ENCODE measurements around the gene PGGHG.
"Not testable (repeated sequence)": the region's sequence is repeated elsewhere in the genome, so short reads cannot be mapped to it uniquely, and the experiment has no call there.

The PGGHG gene

GRCh38 chr11:332651-333480 lies 43.9 kb downstream of the PGGHG start:
- DNase-seq, result no peak

DNA sequence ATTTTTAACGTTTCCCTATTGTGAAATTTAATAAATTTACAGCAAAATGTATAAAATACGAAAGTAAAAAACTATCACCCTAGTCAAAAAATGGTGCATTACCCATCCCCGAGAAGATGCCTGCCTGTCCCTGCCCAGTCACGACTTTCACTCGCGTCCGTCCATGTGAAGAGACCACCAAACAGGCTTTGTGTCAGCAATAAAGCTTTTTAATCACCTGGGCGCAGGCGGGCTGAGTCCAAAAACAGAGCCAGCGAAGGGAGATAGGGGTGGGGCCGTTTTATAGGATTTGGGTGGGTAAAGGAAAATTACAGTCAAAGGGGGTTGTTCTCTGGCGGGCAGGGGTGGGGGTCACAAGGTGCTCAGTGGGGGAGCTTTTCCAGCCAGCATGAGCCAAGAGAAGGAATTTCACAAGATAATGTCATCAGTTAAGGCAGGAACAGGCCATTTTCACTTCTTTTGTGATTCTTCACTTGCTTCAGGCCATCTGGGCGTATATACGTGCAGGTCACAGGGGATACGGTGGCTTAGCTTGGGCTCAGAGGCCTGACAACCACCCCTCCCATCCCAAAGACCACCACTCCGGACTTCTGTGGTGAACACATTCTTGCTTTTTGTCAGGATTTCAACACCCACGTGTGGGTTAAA lies 44.8 kb downstream of the PGGHG start:
- DNase-seq, result not testable (repeated sequence)

- peak; percentile 47 for DNase-seq
Measured at GRCh38 chr11:334264-334994, 45.5 kb downstream of the PGGHG start.

DNA sequence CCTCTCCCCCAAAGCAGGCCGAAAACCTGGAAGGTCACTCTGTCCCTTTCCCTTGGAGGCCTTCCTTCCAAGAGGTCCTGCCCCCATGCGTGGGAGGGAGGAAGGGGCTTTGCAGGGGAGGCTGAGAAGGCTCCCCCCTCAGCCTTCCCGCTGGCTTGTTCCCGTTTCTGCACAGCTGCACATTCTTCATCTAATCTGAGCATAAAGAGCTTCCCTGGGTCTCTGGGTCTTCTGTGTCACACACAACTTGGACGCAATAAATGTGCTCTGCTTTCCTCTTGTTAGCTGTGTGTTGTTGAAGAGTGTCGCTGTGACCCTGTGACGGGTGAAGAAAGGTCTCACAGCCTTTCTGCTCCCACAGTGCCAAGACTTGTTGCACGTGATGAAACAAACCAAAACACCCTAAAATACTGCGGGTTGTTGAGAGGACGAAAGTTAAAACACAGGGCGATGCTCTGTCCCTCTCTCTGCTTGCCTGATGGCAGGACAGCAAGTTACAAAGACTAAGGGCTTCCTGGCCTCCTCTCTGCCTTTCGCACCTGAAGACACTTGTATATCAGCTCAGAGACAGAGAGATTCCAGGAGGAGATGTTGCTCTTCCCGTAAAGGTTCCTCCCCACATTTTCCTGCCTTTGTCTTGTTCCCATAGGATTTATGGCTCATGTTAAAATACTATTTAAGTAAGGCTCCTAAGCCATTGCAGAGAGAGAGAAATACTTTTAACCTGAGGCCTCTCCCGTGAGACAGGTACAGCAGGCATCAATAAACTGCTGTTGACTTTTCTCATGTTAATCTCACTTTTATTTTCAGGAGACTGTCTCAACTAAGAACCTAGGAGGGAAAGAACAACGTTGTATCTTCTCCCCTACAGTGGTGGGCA lies 47.1 kb downstream of the PGGHG start:
- no peak for DNase-seq

- DNase-seq, result no peak
Measured at GRCh38 chr11:336659-337198, 47.8 kb downstream of the PGGHG start.

GRCh38 chr11:337711-338110 lies 48.8 kb downstream of the PGGHG start:
- no peak for DNase-seq

- DNase-seq, result no peak
Measured at GRCh38 chr11:339963-340362, 51.0 kb downstream of the PGGHG start.

DNA sequence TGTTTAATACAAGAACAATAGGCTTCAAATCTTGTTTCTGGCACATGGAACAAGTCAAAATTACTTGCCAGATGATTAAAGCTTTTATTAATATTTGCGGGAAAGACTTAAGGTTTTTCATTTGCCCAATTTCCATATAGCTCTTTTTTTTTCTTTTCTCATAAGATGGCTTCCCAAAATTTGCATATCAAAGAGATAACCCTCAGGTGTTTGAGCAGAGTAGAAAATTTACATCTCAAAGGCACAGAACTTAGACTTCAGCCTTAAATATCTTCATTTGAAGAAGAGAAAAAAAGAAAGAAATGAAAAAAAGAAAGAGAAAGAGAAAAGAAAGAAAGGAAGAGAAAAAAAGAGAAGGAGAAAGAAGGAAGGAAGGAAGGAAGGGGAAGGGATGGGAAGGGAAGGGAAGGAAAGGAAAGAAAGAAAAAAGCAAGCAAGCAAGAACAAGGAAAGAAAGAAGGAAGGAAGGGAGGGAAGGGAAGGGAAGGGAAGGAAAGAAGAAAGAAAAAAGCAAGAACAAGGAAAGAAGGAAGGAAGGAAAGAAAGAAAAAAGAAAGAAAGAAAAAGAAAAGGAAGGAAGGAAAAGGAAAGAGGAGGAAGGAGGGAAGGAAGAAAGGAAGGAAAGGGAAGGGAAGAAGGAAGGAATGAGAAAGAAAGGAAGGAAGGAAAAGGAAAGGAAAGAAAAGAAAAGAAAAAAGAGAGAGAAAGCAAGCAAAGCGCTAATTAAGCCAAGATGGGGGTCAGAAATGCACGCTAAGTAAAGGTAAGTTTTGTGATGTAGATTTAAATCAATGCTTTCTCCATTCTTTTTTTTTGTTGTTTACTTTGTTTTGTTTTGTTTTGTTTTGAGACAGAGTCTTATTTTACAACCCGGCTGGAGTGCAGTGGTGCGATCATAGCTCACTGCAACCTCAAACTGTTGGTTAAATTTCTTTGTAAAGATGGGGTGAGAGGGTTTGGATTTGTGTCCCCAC lies 51.9 kb downstream of the PGGHG start:
- DNase-seq, result peak; percentile 30

- no peak for DNase-seq
Measured at GRCh38 chr11:342328-342727, 53.4 kb downstream of the PGGHG start.

DNA sequence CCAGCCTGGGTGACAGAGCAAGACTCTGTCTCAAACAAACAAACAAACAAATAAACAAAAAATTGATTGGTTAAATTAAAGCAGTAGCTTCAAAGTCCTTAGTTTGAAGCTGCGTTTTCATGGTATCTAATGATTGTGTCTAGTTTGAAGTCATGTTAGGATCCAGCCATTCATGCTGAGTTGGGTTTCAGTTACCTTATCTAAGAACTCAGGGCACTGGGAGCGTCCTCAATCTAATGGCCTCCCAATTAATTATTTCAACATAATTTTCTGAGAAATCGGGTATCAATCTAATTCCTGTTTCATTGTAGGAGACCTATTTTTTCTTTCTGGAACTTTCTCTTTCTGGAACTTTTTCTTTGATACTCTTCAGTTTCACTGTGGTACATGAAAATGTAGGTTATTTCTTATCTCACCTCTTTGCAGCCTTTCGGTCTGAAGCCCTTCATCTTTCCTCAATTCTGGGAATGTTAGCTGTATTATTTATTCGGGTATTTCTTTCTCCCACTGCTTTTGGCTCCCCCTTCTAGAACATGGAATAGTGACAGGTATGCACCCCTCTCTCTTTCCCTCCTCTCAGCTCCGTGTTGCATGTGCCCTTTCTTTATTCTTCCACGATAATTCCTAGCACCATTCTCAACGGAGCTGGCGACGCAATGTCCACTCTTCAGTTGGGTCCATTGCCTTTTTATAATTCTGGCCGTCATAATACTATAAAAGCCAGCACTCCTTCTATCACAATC lies 56.1 kb downstream of the PGGHG start:
- no peak for DNase-seq

All from NCI-H526 treated with DMSO at 0.1 percent for 48 hours (cell line).